HEK293T (cell line): ENCODE data around the gene TLE2.
A peak's percentile ranks its signal among the peaks of the same experiment; 100 is the strongest.

Experiments
- CTCF ChIA-PET: fragments of 350-600 bp; formaldehyde crosslinking; extraction: SDS; loops from one replicate; lab custom pipeline; 2021; ENCODE audit warnings: antibody characterized with exemption, inconsistent platforms; lab: Yijun Ruan, JAX
- POLR2A ChIA-PET: fragments of 350-600 bp; formaldehyde crosslinking; extraction: SDS; loops from one replicate; lab custom pipeline; 2020; ENCODE audit warnings: antibody characterized with exemption, inconsistent platforms; lab: Yijun Ruan, JAX
- DNase-seq: peaks from one replicate; pipeline ENCODE4 v3.0.0; 2012; ENCODE audit warnings: mixed read lengths; ENCODE audit errors: extremely low spot score
- ARNT ChIP-seq: fragments of 450-650 bp; IDR thresholded peaks from 2 replicates; pipeline ENCODE4 v1.6.1; 2017; ENCODE audit warnings: mild to moderate bottlenecking
- BHLHE40 ChIP-seq: fragments of 450-650 bp; IDR thresholded peaks from 2 replicates; pipeline ENCODE4 v1.6.1; 2016; ENCODE audit warnings: mild to moderate bottlenecking, moderate library complexity, borderline replicate concordance
- CTBP1 ChIP-seq: fragments of 450-650 bp; IDR thresholded peaks from 2 replicates; pipeline ENCODE4 v1.6.1; 2016; ENCODE audit warnings: borderline replicate concordance
- ELF4 ChIP-seq: fragments of 450-650 bp; IDR thresholded peaks from 2 replicates; pipeline ENCODE4 v1.6.1; 2017; ENCODE audit warnings: antibody characterized with exemption
- FOXA1 ChIP-seq: fragments of 450-650 bp; IDR thresholded peaks from 2 replicates; pipeline ENCODE4 v1.6.1; 2016; ENCODE audit warnings: mild to moderate bottlenecking
- FOXK2 ChIP-seq: fragments of 450-650 bp; IDR thresholded peaks from 2 replicates; pipeline ENCODE4 v1.6.1; 2016; ENCODE audit warnings: mild to moderate bottlenecking
- FOXM1 ChIP-seq: fragments of 450-650 bp; IDR thresholded peaks from 2 replicates; pipeline ENCODE4 v1.6.1; 2017; ENCODE audit warnings: mild to moderate bottlenecking, borderline replicate concordance
- HDGF ChIP-seq: fragments of 450-650 bp; IDR thresholded peaks from 2 replicates; pipeline ENCODE4 v1.6.1; 2017; ENCODE audit warnings: antibody characterized with exemption, borderline replicate concordance
- L3MBTL2 ChIP-seq: fragments of 450-650 bp; conservative IDR thresholded peaks from 2 replicates; pipeline ENCODE4 v1.6.1; 2016; ENCODE audit warnings: mild to moderate bottlenecking
- LEF1 ChIP-seq: fragments of 450-650 bp; IDR thresholded peaks from 2 replicates; pipeline ENCODE4 v1.6.1; 2017; ENCODE audit warnings: mild to moderate bottlenecking, borderline replicate concordance
- NFRKB ChIP-seq: fragments of 450-650 bp; IDR thresholded peaks from 2 replicates; pipeline ENCODE4 v1.6.1; 2016; ENCODE audit warnings: mild to moderate bottlenecking, moderate library complexity
- PKNOX1 ChIP-seq: fragments of 450-650 bp; IDR thresholded peaks from 2 replicates; pipeline ENCODE4 v1.6.1; 2016
- SP1 ChIP-seq: fragments of 450-650 bp; IDR thresholded peaks from 2 replicates; pipeline ENCODE4 v1.6.1; 2017
- SUZ12 ChIP-seq: fragments of 450-650 bp; IDR thresholded peaks from 2 replicates; pipeline ENCODE4 v1.6.1; 2016; ENCODE audit warnings: mild to moderate bottlenecking
- TARDBP ChIP-seq: fragments of 450-650 bp; IDR thresholded peaks from 2 replicates; pipeline ENCODE4 v1.6.1; 2016
- ZNF384 ChIP-seq: fragments of 450-650 bp; IDR thresholded peaks from 2 replicates; pipeline ENCODE4 v1.6.1; 2016

TLE2 gene

GRCh38 chr19:2978772-2979171 is 50.3 kb downstream of the TLE2 start:
- no peak for TF ChIP-seq ARNT
- no peak for TF ChIP-seq PKNOX1
- TF ChIP-seq SP1, result no peak
- no peak for TF ChIP-seq FOXM1
- TF ChIP-seq CTBP1, result no peak
- TF ChIP-seq SUZ12, result no peak
- TF ChIP-seq FOXA1, result no peak
- CTCF ChIA-PET, result no interaction called here
- POLR2A ChIA-PET, result no interaction called here

GRCh38 chr19:2978166-2978767 is 50.8 kb downstream of the TLE2 start:
- DNase-seq, result no peak
- ChIA-PET POLR2A (interaction anchor here (2.2 kb wide), 1 partner anchor 57 kb away, joined by 19 read pairs; no protein-coding TSS in a partner anchor), CTCF (interaction anchor here (1.1 kb wide), 1 partner anchor 126 kb away, joined by 3 read pairs; no protein-coding TSS in a partner anchor)
- TF ChIP-seq FOXA1 (no peak), ARNT (no peak), PKNOX1 (no peak)

More at GRCh38 chr19:2978772-2979171, 50.3 kb downstream of the TLE2 start:
- DNase-seq, result no peak

- ChIA-PET POLR2A (interaction anchor here (1.1 to 2.2 kb wide), 2 partner anchors 9 to 58 kb away, joined by 3 to 19 read pairs; no protein-coding TSS in a partner anchor), CTCF (interaction anchor here (1.1 kb wide), 1 partner anchor 126 kb away, joined by 3 read pairs; no protein-coding TSS in a partner anchor)
- no peak for DNase-seq
- TF ChIP-seq HDGF (no peak), ZNF384 (no peak), CTBP1 (no peak), SUZ12 (no peak), ELF4 (no peak), PKNOX1 (no peak), SP1 (no peak), FOXM1 (no peak), L3MBTL2 (no peak), BHLHE40 (no peak)
Measured at GRCh38 chr19:2977746-2978138, 51.3 kb downstream of the TLE2 start.

- POLR2A ChIA-PET, result interaction anchor here (1.1 to 2.2 kb wide), 2 partner anchors 9 to 58 kb away, joined by 3 to 19 read pairs; no protein-coding TSS in a partner anchor
- CTCF ChIA-PET, result interaction anchor here (1.1 kb wide), 1 partner anchor 127 kb away, joined by 3 read pairs; no protein-coding TSS in a partner anchor
- TF ChIP-seq PKNOX1, result peak; percentile 99
- no peak for TF ChIP-seq TARDBP
- TF ChIP-seq L3MBTL2, result peak; percentile 54
- peak; percentile 99 for DNase-seq
Measured at GRCh38 chr19:2977001-2977745, 51.9 kb downstream of the TLE2 start, which contains the start of gene TLE6. TSS of gene TLE6 (plus strand) at chr19:2977564. CDS start at chr19:2978234, 670 bp downstream.

GRCh38 chr19:2976609-2977000 is 52.5 kb downstream of the TLE2 start:
- no peak for TF ChIP-seq BHLHE40
- TF ChIP-seq PKNOX1, result no peak
- no peak for TF ChIP-seq ZNF384
- TF ChIP-seq TARDBP, result no peak
- no peak for TF ChIP-seq ELF4
- TF ChIP-seq FOXM1, result no peak
- TF ChIP-seq HDGF, result no peak
- no peak for TF ChIP-seq L3MBTL2
- no peak for TF ChIP-seq SUZ12
- no peak for TF ChIP-seq FOXA1
- no peak for TF ChIP-seq ARNT
- TF ChIP-seq SP1, result no peak
- no peak for TF ChIP-seq FOXK2
- no peak for TF ChIP-seq CTBP1
- no peak for TF ChIP-seq NFRKB
- no peak for TF ChIP-seq LEF1
- ChIA-PET POLR2A (interaction anchor here (1.1 to 2.2 kb wide), 2 partner anchors 8 to 59 kb away, joined by 3 to 19 read pairs; no protein-coding TSS in a partner anchor), CTCF (no interaction called here)
- no peak for DNase-seq
